ENCODE measurements around the gene RCHY1.
A peak's percentile ranks its signal among the peaks of the same experiment; 100 is the strongest.
"Not testable (repeated sequence)": the region's sequence is repeated elsewhere in the genome, so short reads cannot be mapped to it uniquely, and the experiment has no call there.

RCHY1 gene

DNA sequence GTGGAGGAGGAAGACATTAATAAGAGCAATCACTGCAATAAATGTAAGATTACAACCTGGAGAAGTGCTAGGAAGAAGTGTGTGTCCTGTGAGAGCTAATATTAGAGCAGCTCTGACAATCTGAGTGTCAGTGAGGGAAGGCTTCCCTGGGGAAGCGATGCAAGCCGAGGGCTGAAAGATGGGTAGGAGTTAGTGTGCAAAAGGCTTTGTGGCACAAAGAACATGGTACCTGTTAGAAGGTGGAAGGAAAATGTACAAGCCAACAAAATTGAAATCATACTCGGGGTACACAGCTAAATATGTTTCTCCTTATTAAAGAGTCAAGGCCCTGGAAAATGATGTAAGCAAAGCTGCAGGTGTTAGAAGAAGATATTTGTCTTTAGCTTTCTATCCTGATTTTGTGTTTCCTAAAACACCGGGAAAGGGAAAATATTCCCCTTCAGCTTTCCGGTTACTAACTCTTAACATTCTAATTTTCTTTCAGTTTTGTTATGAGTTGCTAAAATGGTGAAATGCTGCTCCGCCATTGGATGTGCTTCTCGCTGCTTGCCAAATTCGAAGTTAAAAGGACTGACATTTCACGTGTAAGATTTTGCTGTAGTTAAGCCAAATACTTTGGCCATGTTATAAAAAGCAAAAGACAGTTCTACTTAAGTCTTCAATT is 878 bp upstream of the RCHY1 start:
- DNase-seq = no peak

DNA sequence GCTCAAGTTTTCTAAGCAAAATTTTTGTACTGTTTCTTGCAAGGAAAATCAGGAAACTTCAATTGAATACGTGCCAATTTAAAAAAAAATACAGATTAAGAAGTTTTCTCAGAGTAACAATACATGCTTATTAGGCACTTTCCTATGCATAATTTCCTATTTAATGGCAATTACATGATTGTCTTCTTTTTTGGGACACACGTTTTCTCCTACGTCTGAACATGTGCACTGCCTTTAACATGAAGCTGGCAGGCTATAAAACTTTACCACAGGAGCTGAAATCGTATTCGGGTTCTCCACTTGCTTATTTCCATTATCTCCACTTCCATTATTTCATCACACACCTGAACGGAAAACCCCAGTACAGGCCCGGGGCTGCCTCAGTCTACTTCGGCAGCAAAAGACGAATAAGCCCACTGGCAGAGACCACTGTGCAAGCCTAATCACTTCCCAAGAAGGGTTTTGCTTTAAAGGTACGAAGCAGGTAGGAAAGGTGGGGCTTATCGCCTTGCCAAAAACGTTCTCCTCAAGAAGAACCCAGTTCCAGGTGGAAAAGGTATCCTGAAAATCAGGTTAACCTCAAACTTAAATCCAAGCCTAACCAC is 575 bp downstream of the RCHY1 start:
- no peak for DNase-seq

GRCh38 chr4:75512386-75513211 is 1.6 kb downstream of the RCHY1 start:
- DNase-seq = no peak

DNA sequence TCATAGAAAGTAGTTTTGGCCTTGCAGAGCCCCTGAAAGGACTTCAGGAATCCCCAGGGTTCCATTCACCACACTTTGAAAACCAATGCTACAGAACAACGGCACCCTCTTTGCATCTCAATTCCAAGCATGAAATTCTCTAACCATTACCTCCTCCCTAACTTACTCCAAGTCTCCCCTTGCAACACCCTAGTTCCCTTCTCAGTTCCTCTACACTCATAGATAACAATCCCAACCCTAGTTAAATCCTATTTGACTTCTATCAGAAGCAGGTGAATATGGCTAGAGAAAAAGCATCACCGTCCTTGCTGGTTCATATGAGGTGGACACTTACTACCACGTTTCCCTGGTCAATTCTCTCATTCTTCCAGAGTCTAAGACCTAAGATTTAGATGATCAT is 2.4 kb downstream of the RCHY1 start:
- DNase-seq = no peak

DNA sequence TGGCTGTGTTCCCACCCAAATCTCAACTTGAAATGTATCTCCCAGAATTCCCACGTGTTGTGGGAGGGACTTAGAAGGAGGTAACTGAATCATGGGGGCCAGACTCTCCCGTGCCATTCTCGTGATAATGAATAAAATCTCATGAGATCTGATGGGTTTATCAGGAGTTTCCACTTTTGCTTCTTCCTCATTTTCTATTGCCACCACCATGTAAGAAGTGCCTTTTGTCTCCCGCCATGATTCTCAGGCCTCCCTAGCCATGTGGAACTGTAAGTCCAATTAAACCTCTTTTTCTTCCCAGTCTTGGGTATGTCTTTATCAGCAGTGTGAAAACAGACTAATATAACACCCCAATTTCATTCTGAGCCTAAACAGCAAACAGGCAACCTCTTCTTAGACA is 4.6 kb downstream of the RCHY1 start:
- not testable (repeated sequence) for DNase-seq

- DNase-seq = no peak
These were observed 8.6 kb downstream of the RCHY1 start for GRCh38 chr4:75505630-75506029.

- no peak for DNase-seq
These were observed 11.5 kb downstream of the RCHY1 start for GRCh38 chr4:75502671-75503070.

- DNase-seq = no peak
These were observed 14.3 kb downstream of the RCHY1 start for GRCh38 chr4:75499900-75500299.

- DNase-seq = no peak
These were observed 16.2 kb downstream of the RCHY1 start for GRCh38 chr4:75498041-75498440.

GRCh38 chr4:75497133-75497532 is 17.1 kb downstream of the RCHY1 start:
- no peak for DNase-seq

- DNase-seq = no peak
These were observed 17.8 kb downstream of the RCHY1 start for GRCh38 chr4:75496406-75496805.

DNA sequence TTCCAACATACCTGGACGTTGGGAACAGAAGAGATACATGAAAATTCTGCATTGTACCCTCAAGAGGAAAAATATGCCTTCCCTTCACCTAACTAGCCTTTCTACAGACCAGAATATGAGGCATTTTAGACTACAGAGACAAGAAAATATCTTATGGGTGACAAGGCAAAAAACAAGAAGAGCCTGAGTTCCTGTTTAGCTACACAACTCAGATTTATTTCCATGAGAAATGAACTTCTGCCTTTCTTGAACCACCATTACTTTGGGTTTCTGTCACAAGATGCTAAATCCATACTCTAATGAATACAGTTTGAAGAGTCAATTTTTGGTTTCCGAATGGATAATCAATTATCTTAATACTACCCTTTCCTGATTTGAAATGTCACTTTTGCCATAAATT is 18.7 kb downstream of the RCHY1 start:
- DNase-seq = no peak

DNA sequence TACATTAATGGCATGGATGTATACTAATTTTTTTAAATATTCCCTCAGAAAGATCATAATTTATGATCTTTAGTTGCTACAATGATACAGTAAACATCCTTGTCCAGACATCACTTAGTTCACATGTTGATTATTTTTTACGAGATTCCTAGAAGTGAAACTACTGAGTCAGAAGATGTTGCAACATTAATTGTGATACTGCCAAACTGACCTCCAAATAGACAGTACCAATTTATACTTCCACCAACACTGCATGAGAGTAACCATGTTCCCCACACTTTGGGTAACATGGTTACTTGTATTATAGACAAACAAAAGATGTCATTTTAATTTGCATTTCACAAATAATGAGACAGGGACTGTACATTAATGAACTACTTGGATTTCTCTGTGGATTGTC is 19.6 kb downstream of the RCHY1 start:
- no peak for DNase-seq

DNA sequence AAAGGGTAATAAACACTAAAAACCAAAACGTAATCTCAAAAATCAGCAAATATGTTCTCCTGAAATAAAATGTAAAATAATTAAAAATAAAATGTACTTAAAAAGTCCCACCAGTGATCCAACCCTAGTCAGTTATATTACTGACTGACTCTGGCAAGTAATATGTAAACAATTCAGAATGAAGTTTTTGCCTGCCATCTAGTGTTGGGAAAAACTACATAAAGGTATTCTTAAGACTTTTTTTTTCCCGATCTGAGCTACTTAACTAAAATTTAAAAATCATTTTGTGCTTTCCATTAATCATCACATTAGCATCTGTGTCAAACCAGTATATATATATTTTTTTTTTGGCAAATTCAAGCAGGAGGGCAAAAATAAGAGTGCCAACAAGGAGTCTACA is 24.0 kb downstream of the RCHY1 start:
- DNase-seq = peak; percentile 10

DNA sequence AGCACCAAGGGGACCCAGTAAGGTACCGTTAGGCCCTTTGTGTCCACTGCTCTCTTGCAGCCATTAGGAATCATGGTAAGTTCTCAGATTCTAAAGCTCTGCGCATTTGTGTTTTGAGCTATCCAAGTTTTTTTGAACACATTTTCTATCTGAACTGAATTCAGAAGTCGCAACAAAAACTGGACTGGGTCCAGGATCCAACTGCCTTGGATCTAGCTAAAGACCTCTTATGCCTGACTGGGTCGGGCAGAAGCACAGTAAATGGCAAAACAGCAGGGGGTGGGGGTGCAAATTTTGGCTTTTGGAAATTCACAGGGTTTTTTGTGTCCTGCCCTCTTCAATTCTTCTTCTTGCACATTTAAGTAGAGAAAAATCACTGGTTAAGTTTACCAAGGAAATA is 30.0 kb downstream of the RCHY1 start:
- DNase-seq = no peak

- no peak for DNase-seq
These were observed 37.0 kb downstream of the RCHY1 start for GRCh38 chr4:75477201-75477600.

DNA sequence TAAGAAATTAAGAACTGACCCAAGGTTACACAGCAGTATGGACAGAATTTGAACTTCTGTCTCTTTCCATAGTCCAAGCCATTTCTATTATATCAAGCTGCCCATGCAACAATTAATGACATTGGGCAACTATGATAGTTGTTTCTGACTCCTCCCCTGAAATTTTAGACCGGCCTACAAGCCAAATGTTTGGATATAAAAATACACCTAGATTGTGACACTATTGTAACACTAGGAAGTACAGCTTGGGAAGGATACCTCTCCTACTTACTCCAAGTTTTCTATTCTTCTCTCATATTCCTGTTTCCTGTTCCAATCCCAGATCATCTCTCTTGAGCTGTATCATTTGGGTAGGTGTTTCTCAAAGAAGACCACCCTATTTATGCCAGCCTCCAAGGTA is 43.5 kb downstream of the RCHY1 start:
- no peak for DNase-seq

- no peak for DNase-seq
These were observed 44.3 kb downstream of the RCHY1 start for GRCh38 chr4:75469896-75470295.

DNA sequence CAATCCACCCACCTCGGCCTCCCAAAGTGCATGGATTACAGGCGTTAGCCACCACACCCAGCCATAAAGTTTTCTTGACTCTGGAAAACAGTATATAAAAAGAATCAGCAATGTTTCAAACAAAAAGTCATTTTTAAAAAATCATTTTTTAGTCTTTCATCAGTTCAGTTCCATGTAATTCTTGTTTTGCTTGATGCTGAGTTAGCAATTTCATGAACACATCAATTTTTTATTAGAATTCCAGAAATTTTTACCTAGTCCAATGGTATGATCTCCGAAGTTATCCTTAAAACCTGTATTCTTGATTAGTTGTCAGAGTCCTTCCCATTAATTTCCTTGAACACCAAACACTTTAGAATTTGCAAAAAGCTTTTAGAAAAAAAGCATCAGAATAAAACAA is 56.8 kb downstream of the RCHY1 start:
- no peak for DNase-seq

GRCh38 chr4:75434105-75434504 is 80.1 kb downstream of the RCHY1 start:
- DNase-seq = no peak

- DNase-seq = no peak
These were observed 81.5 kb downstream of the RCHY1 start for GRCh38 chr4:75432683-75433082.

DNA sequence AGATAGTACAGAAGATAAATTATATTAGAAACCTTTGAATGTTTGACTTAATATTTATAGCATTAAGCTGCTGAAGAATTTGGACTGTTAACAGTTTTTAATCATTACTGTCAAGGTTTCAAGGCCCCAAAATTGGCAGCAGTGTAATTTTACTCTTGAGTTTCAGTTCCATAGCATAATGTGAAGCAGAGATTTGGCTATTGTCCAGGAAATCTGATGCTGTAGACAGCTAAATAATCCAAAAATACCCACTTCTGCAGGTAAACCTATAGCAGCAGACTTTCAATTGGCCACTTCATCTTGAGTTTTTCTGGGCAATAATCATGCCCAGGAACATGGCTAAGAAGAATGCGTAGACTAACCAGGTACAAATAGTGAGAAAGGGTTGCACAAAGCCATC is 85.0 kb downstream of the RCHY1 start:
- no peak for DNase-seq
